Measurements from ENCODE around the gene MAP1A. TPM values are rescaled to one million over a fixed set of nuclear protein-coding genes. Genes with fewer than 3 reads are reported as not detected.

Gene MAP1A
- total RNA-seq, 1 experiment from 2014 or later = 1.9 TPM

- Histone ChIP-seq H3K4me1 (ENCODE audit: control insufficient read depth in 1 of 2, insufficient read depth in 2 of 2, low read length in 2 of 2) (peaks cover 0 to under 1% of the 10 kb centered on the region in 2 experiments; a peak in 1 of 4 replicates), H4K20me1 (ENCODE audit: insufficient read depth) (no peaks in the 10 kb centered on the region), H3K9me3 (ENCODE audit: control insufficient read depth in 1 of 2, insufficient read depth in 1 of 2, low read depth in 1 of 2, low read length in 2 of 2) (no peaks in the 10 kb centered on the region), H2AFZ (ENCODE audit: low read depth, low read length, poor library complexity, severe bottlenecking) (no peak overlapping the region), H3K9ac (ENCODE audit: low read length) (no peak overlapping the region), H3K4me2 (ENCODE audit: low read length) (no peak overlapping the region), H3K9me2 (ENCODE audit: insufficient read depth) (no peaks in the 10 kb centered on the region), H3K4me3 (replicated peaks in 1 of 2; ENCODE audit: low read depth in 1 of 2, low read length in 2 of 2) (no peak overlapping the region), H3K27ac (ENCODE audit: low read depth, low read length) (no peak overlapping the region), H3K36me3 (ENCODE audit: control insufficient read depth in 1 of 2, insufficient read depth in 2 of 2, low read length in 2 of 2) (no peaks in the 10 kb centered on the region), H3K27me3 (ENCODE audit: insufficient read depth, low read length) (no peaks in the 10 kb centered on the region), H3K79me2 (ENCODE audit: insufficient read depth, low read length) (no peaks in the 10 kb centered on the region)
- ChIA-PET POLR2A (no interaction called here), RAD21 (ENCODE audit: low non-redundant PET in 1 of 2, low total read pairs in 2 of 2, uncharacterized antibody in 2 of 2, unreplicated experiment in 2 of 2) (no interaction called here), CTCF (no interaction called here)
- ATAC-seq (peak; percentile 49), DNase-seq (ENCODE audit: low read depth, low spot score) (no peak)
- TF ChIP-seq CBX3 (IDR thresholded peaks at IDR 0.05; ENCODE audit: low read depth) = no peak
- TF ChIP-seq, protein P1, sequence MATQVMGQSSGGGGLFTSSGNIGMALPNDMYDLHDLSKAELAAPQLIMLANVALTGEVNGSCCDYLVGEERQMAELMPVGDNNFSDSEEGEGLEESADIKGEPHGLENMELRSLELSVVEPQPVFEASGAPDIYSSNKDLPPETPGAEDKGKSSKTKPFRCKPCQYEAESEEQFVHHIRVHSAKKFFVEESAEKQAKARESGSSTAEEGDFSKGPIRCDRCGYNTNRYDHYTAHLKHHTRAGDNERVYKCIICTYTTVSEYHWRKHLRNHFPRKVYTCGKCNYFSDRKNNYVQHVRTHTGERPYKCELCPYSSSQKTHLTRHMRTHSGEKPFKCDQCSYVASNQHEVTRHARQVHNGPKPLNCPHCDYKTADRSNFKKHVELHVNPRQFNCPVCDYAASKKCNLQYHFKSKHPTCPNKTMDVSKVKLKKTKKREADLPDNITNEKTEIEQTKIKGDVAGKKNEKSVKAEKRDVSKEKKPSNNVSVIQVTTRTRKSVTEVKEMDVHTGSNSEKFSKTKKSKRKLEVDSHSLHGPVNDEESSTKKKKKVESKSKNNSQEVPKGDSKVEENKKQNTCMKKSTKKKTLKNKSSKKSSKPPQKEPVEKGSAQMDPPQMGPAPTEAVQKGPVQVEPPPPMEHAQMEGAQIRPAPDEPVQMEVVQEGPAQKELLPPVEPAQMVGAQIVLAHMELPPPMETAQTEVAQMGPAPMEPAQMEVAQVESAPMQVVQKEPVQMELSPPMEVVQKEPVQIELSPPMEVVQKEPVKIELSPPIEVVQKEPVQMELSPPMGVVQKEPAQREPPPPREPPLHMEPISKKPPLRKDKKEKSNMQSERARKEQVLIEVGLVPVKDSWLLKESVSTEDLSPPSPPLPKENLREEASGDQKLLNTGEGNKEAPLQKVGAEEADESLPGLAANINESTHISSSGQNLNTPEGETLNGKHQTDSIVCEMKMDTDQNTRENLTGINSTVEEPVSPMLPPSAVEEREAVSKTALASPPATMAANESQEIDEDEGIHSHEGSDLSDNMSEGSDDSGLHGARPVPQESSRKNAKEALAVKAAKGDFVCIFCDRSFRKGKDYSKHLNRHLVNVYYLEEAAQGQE (IDR thresholded peaks at IDR 0.05; ENCODE audit: low read depth) = no peak
- no peak for TF ChIP-seq RAD21 (IDR thresholded peaks at IDR 0.05; ENCODE audit: low read depth)
- TF ChIP-seq EGR1 (IDR thresholded peaks at IDR 0.05; ENCODE audit: low read depth) = no peak
- no peak for TF ChIP-seq ZFX (IDR thresholded peaks at IDR 0.05)
- TF ChIP-seq SIN3A (IDR thresholded peaks at IDR 0.05; ENCODE audit: low read depth) = no peak
- no peak for TF ChIP-seq ATF3 (IDR thresholded peaks at IDR 0.05)
- TF ChIP-seq TCF7L2 (IDR thresholded peaks at IDR 0.05; ENCODE audit: borderline replicate concordance, extremely low read depth, insufficient read depth, insufficient read length) = no peak
- TF ChIP-seq ELF1 (IDR thresholded peaks at IDR 0.05; ENCODE audit: borderline replicate concordance, low read depth) = no peak
- TF ChIP-seq CEBPB (IDR thresholded peaks at IDR 0.05; ENCODE audit: low read depth) = no peak
- no peak for TF ChIP-seq SP1 (IDR thresholded peaks at IDR 0.05; ENCODE audit: low read depth)
- intact Hi-C loops (cut with micrococcal nuclease) = no loop called here
- BruUV-seq (replicated peaks) = no TSS peak
Observed at GRCh38 chr15:43498990-43499389, 18.4 kb upstream of the MAP1A start.
